A549 (cell line): ENCODE results near the gene TMEM18. TPM values are rescaled to one million over a fixed set of nuclear protein-coding genes. Genes with fewer than 3 reads are reported as not detected.

Source experiments
- ATAC-seq, 2 experiments: fragments of 200-7000 bp in 1 of 2; fragments of >200 bp in 1 of 2; cut with Nextera tagmentation in 1 of 2; cut with Tn5 transposase in 1 of 2; 3 replicates each; pipeline versions ENCODE4 v1.8.0 to v1.9.1; 2018 to 2020; ENCODE audit warnings: mild to moderate bottlenecking in 1 of 2, moderate library complexity in 1 of 2
- CTCF ChIA-PET: fragments of 300-600 bp; sonication (Branson Sonifier 250); formaldehyde crosslinking; extraction: SDS; loops from one replicate; lab custom pipeline; 2021; ENCODE audit warnings: antibody characterized with exemption, inconsistent platforms; lab: Yijun Ruan, JAX
- POLR2A ChIA-PET: fragments of 350-600 bp; formaldehyde crosslinking; extraction: SDS; loops from one replicate; lab custom pipeline; 2021; ENCODE audit warnings: antibody characterized with exemption, inconsistent platforms; lab: Yijun Ruan, JAX
- DNase-seq, 2 experiments: peaks; one replicate each; pipeline versions ENCODE4 v3.0.0 to v3.0.0-alpha.2; 2011 to 2016; ENCODE audit warnings: low read depth in 1 of 2, low spot score in 1 of 2
- FAIRE-seq: peaks from 2 replicates; lab custom pipeline; 2011; peaks lifted over from hg19 to GRCh38; lab: Jason Lieb, UNC
- H3K27ac ChIP-seq, 2 experiments: fragments of >200 bp; sonication (Bioruptor Twin); formaldehyde crosslinking; 3 replicates each; pipeline ENCODE4 v1.5.1; 2016 to 2017
- H3K4me1 ChIP-seq: fragments of >200 bp; sonication (Bioruptor Twin); formaldehyde crosslinking; 3 replicates; pipeline ENCODE4 v1.6.1; 2016
- H3K4me2 ChIP-seq: fragments of >200 bp; sonication (Bioruptor Twin); formaldehyde crosslinking; 3 replicates; pipeline ENCODE4 v1.6.1; 2016
- H3K4me3 ChIP-seq: fragments of >200 bp; sonication (Bioruptor Twin); formaldehyde crosslinking; 3 replicates; pipeline ENCODE4 v1.5.1; 2016
- H3K9me3 ChIP-seq: fragments of >200 bp; sonication (Bioruptor Twin); formaldehyde crosslinking; 3 replicates; pipeline ENCODE4 v1.6.1; 2016
- ATOH8 ChIP-seq: fragments of 250-450 bp; sonication (Bioruptor Pico); IDR thresholded peaks from 2 replicates; pipeline ENCODE4 v1.5.0; 2020; ENCODE audit warnings: low read depth, mild to moderate bottlenecking, moderate library complexity
- BHLHE40 ChIP-seq: IDR thresholded peaks from 2 replicates; pipeline ENCODE4 v1.6.1; 2012; ENCODE audit warnings: low read depth, low read length, inconsistent platforms
- CEBPB ChIP-seq, 2 experiments: fragments of >200 bp in 1 of 2; sonication (Bioruptor Twin) in 1 of 2; formaldehyde crosslinking in 1 of 2; IDR thresholded peaks; 2 replicates each; pipeline ENCODE4 v1.6.1; 2012 to 2016
- CHD2 ChIP-seq: fragments of 150-350 bp; IDR thresholded peaks from 2 replicates; pipeline ENCODE4 v1.6.1; 2014; ENCODE audit warnings: low read length; ENCODE audit not compliant: partially characterized antibody
- CHD4 ChIP-seq: fragments of 200-600 bp; sonication (generic); IDR thresholded peaks from 2 replicates; pipeline ENCODE4 v1.6.1; 2016; ENCODE audit warnings: antibody characterized with exemption, mild to moderate bottlenecking, borderline replicate concordance
- EHF ChIP-seq: fragments of 250-450 bp; sonication (Bioruptor Pico); IDR thresholded peaks from 2 replicates; pipeline ENCODE4 v1.5.0; 2020; ENCODE audit warnings: mild to moderate bottlenecking
- FOSB ChIP-seq: fragments of 250-450 bp; sonication (Bioruptor Pico); IDR thresholded peaks from 2 replicates; pipeline ENCODE4 v1.5.0; 2020; ENCODE audit warnings: mild to moderate bottlenecking, moderate library complexity
- HES2 ChIP-seq: fragments of >200 bp; sonication (Bioruptor Twin); formaldehyde crosslinking; IDR thresholded peaks from 2 replicates; pipeline ENCODE4 v1.6.1; 2016
- HEYL ChIP-seq: fragments of 250-450 bp; sonication (Bioruptor Pico); IDR thresholded peaks from 2 replicates; pipeline ENCODE4 v1.8.0; 2021; ENCODE audit warnings: mild to moderate bottlenecking, moderate library complexity
- HMGXB4 ChIP-seq: fragments of 250-450 bp; sonication (Bioruptor Pico); IDR thresholded peaks from 2 replicates; pipeline ENCODE4 v1.5.0; 2021; ENCODE audit warnings: mild to moderate bottlenecking, moderate library complexity, borderline replicate concordance
- HOXA7 ChIP-seq: fragments of 250-450 bp; sonication (Bioruptor Pico); IDR thresholded peaks from 2 replicates; pipeline ENCODE4 v1.5.0; 2020; ENCODE audit warnings: mild to moderate bottlenecking, moderate library complexity
- HOXB13 ChIP-seq: fragments of 250-450 bp; sonication (Bioruptor Pico); IDR thresholded peaks from 2 replicates; pipeline ENCODE4 v1.5.0; 2020; ENCODE audit warnings: low read depth, mild to moderate bottlenecking, moderate library complexity
- HOXB5 ChIP-seq: fragments of 250-450 bp; sonication (Bioruptor Pico); IDR thresholded peaks from 2 replicates; pipeline ENCODE4 v1.5.0; 2020; ENCODE audit warnings: mild to moderate bottlenecking, moderate library complexity
- JUN ChIP-seq, 2 experiments: fragments of >200 bp; sonication (Bioruptor Twin); formaldehyde crosslinking; IDR thresholded peaks; 2 replicates in 1 of 2; 3 replicates in 1 of 2; pipeline ENCODE4 v1.6.1; 2016 to 2017
- KDM1A ChIP-seq: fragments of 200-600 bp; sonication (generic); IDR thresholded peaks from 2 replicates; pipeline ENCODE4 v1.6.1; 2016; ENCODE audit warnings: low read depth, mild to moderate bottlenecking
- KDM5A ChIP-seq: fragments of 200-600 bp; sonication (generic); IDR thresholded peaks from 2 replicates; pipeline ENCODE4 v1.6.1; 2016; ENCODE audit warnings: antibody characterized with exemption, mild to moderate bottlenecking
- MAZ ChIP-seq: fragments of 150-350 bp; IDR thresholded peaks from 2 replicates; pipeline ENCODE4 v1.6.1; 2014; ENCODE audit warnings: antibody characterized with exemption, low read depth, low read length, borderline replicate concordance
- RCOR1 ChIP-seq: fragments of 150-350 bp; IDR thresholded peaks from 2 replicates; pipeline ENCODE4 v1.6.1; 2014; ENCODE audit warnings: antibody characterized with exemption, low read length, low read depth
- REST ChIP-seq: fragments of 200-600 bp; sonication (generic); IDR thresholded peaks from 2 replicates; pipeline ENCODE4 v1.6.1; 2016; ENCODE audit warnings: antibody characterized with exemption, mild to moderate bottlenecking, moderate library complexity
- WGBS: methylation state at CpG from one replicate; pipeline ENCODE4 v1.1.6; 2017; ENCODE audit errors: missing lambda C conversion rate; 5-methylcytosine and 5-hydroxymethylcytosine counted together
- polyA plus RNA-seq, 4 experiments: library from polyadenylated mRNA; depleted of rRNA in 3 of 4; stranded (reverse); fragments of >200 nt; fragmentation: RNase III in 1 of 4; extraction: RNeasy Plus Mini Kit Qiagen cat#74134 plus additional on column Dnase treatment in 1 of 4; gene quantifications; 2 replicates in 3 of 4; 3 replicates in 1 of 4; pipeline ENCODE4 v1.2.3, GENCODE V29; 2011 to 2017

TMEM18 gene
- polyA plus RNA-seq, 2 of the 4 experiments (the other 2 are of a cell fraction) = 35.6 to 75.0 TPM

- no peak for TF ChIP-seq HMGXB4 (CRISPR knock-in tag)
- no peak for TF ChIP-seq MAZ
- TF ChIP-seq RCOR1 = no peak
- TF ChIP-seq HES2 = no peak
- TF ChIP-seq JUN (IDR thresholded peaks at IDR 0.05) = no peak
These were observed 42.5 kb upstream of the TMEM18 start (continued) for GRCh38 chr2:719734-720133.

- Histone ChIP-seq H3K27ac (no peak overlapping the region), H3K4me1 (peaks cover 8% of the 10 kb centered on the region; the same call in 2 of the 3 replicates), H3K9me3 (no peaks in the 10 kb centered on the region), H3K4me2 (no peak overlapping the region), H3K4me3 (no peak overlapping the region)
- CTCF ChIA-PET = interaction anchor here (1.4 kb wide), 2 partner anchors 14 to 831 kb away, joined by 3 to 4 read pairs; no protein-coding TSS in a partner anchor
- FAIRE-seq (no peak), ATAC-seq (no peak), DNase-seq (no peak)
- POLR2A ChIA-PET = no interaction called here
- TF ChIP-seq BHLHE40 (no peak), CHD2 (no peak), REST (no peak), KDM1A (no peak), HOXB13 (CRISPR knock-in tag) (no peak), EHF (CRISPR knock-in tag) (no peak), HEYL (CRISPR knock-in tag) (no peak), ATOH8 (CRISPR knock-in tag) (no peak), HOXB5 (CRISPR knock-in tag) (no peak), CHD4 (no peak), FOSB (CRISPR knock-in tag) (no peak), CEBPB (IDR thresholded peaks at IDR 0.05) (no peak)
These were observed 42.0 kb upstream of the TMEM18 start for GRCh38 chr2:719191-719590.

GRCh38 chr2:717661-718060 is 40.5 kb upstream of the TMEM18 start:
- no peak overlapping the region for H3K4me2 ChIP-seq
- TF ChIP-seq CEBPB (IDR thresholded peaks at IDR 0.05) (no peak), HOXA7 (CRISPR knock-in tag) (no peak), KDM5A (no peak)
- TF ChIP-seq, all 56 proteins: peak for 0
- FAIRE-seq (no peak), ATAC-seq (no peak), DNase-seq (no peak)
- ChIA-PET POLR2A (no interaction called here), CTCF (interaction anchor here (1.4 kb wide), 1 partner anchor 12 kb away, joined by 3 read pairs; no protein-coding TSS in a partner anchor)
- Histone ChIP-seq H3K27ac (no peak overlapping the region), H3K9me3 (no peaks in the 10 kb centered on the region), H3K4me1 (peaks cover 8% of the 10 kb centered on the region; the same call in 2 of the 3 replicates), H3K4me3 (no peak overlapping the region)
- WGBS = 55% methylated on average over 5 of the region's 5 CpGs
